Stimulated activated CD8-positive, alpha-beta memory T cell treated with anti-CD3 and anti-CD28 coated beads, Interleukin-12 subunit alpha, Interleukin-12 subunit beta, amount 100 ng/mL, for 1 hour (primary cell): ENCODE results near the gene POGLUT3.
A peak's percentile ranks its signal among the peaks of the same experiment; 100 is the strongest.

Source experiments
- DNase-seq: peaks from one replicate; pipeline ENCODE4 v3.0.0-alpha.2; 2020; ENCODE audit warnings: low read depth

POGLUT3 gene

GRCh38 chr11:108500169-108500568, 2.0 kb upstream of the POGLUT3 start:
- no peak for DNase-seq

GRCh38 chr11:108498816-108499408, 728 bp upstream of the POGLUT3 start:
- no peak for DNase-seq

DNA sequence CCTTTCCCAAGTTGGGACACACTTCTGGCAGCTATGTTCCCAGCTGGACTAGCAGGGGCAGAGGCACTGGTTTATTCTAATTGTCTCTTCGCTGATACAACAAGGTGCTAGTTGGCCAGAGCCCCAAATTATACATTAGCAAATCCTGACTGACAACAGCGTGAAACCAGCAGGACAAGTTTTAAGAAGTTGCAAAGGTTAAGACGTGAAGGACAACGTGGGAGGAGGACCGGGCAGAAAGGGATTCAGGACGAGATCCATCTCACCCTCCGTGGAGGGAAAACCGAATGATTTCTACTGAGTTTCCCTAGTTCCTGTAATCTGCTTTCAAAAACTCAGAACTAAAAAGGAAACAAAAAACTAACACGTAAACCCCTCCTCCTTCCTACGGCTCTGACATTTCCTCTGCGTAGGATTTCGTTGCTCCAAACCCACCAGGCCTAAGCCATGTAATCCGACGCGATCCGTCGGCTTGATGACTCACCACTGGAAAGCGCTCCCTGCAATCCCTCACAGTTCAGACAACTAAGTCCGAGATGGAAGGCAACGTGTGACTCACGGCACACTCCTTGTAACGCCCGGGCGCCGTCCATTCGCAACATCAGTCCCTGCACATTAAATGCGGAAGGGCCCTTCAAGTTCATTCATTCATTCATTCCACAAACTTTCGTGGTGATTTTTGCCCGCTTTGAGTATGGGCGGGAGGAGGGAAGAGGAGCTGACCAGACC, 703 bp downstream of the POGLUT3 start:
- DNase-seq: peak; percentile 42

DNA sequence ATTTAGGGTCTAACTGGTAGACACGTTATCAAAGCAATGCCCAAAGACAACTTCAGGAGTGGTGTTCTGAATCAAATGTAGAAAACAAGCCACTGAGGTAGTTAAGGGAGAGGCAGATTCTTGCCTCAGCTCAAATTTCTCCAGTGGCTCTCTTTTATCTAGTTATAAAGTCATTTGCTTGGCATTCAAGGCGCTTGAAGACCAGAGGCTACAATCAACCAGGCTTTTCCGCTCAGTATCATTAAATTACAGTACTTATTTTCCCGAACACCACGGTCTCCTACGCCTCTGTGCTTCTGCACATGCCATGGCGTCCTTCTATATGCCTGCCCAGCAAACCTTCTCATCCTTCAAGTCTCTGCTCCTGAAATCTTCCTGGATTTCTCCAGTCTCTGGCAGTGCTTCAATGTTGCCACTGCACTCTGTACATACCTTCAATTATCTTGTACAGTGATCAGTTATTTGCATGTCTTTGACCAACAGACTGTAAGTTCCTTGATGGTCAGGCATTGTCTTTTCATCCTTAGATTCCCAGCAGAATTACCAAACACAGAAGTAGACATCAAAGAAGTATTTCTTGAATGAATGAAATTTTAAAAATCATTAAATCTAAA, 1.4 kb downstream of the POGLUT3 start:
- DNase-seq: no peak

DNA sequence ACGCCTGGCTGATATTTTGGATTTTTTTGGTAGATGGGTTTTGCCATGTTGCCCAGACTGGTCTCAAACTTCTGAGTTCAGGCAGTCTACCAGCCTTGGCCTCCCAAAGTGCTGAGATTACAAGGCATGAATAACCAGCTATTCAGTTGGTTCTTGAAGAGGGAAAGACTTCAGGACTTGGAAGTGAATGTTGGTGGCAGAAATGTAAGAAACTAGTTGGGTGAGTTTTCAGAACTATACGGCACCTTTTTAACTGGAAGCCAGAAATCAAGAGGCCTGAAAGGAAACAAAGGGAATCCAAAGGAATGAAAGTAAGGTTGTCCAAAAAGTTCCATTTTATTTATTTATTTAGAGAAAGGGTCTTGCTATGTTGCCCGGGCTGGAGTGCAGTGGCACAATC, 2.9 kb downstream of the POGLUT3 start:
- DNase-seq: no peak

GRCh38 chr11:108494182-108494581, 4.0 kb downstream of the POGLUT3 start:
- no peak for DNase-seq

DNA sequence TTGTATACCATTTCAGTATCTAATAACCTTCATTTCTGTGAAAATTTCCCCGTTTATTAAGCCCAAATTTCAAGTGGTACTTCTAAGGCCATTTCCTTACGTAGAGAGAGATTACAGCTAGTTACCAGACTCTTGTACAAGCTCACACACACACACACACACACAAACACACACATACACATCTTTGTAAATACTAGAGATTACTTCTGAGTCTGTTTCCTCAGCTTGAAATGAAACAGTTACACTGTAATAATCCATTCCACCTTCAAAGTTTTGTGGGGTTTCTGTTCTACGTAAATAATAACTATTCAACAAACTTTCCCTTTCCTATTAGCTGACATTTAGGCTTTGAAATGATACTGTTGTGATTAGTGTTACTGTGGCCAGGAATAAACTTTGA, 6.2 kb downstream of the POGLUT3 start:
- no peak for DNase-seq

- DNase-seq: no peak
Measured at GRCh38 chr11:108486828-108487227, 11.4 kb downstream of the POGLUT3 start.

GRCh38 chr11:108486331-108486730, 11.9 kb downstream of the POGLUT3 start:
- DNase-seq: no peak

DNA sequence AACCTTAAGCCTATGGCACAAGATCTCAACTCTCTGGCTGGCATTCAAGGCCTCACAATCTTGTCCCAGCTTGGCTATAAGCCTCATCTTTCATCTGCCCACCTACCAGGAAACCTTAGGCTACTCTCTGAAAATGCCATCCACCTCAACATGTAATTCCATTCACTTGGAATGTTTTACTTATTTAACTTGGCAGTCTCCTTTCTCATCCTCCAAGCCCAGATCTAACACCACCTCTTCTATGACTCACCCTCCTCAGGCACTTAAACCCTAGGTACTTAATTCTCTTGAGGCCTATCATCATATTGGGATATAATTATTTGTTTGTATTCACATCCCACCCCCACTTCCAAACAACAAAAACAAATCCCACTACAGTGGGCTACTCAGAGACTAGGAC, 15.0 kb downstream of the POGLUT3 start:
- no peak for DNase-seq

- DNase-seq: no peak
Measured at GRCh38 chr11:108474664-108475463, 23.3 kb downstream of the POGLUT3 start.

- no peak for DNase-seq
Measured at GRCh38 chr11:108472681-108473080, 25.5 kb downstream of the POGLUT3 start.

DNA sequence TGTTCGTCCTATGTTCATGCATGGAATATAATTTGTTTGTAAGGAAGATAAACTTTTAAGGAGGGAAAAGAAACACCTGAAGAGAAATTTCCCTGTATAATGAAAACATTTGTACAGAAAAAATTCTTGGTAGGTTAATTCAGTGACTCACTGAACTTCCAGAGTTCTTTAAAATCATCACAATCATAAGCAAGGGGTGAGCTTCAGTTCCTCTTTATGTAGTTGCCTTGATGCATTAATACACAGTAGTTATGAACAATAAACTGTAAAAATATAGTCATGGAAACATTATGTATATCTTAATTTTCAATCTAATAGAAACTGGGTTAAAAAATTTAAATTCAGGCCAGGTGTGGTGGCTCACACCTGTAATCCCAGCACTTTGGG, 29.7 kb downstream of the POGLUT3 start:
- no peak for DNase-seq

DNA sequence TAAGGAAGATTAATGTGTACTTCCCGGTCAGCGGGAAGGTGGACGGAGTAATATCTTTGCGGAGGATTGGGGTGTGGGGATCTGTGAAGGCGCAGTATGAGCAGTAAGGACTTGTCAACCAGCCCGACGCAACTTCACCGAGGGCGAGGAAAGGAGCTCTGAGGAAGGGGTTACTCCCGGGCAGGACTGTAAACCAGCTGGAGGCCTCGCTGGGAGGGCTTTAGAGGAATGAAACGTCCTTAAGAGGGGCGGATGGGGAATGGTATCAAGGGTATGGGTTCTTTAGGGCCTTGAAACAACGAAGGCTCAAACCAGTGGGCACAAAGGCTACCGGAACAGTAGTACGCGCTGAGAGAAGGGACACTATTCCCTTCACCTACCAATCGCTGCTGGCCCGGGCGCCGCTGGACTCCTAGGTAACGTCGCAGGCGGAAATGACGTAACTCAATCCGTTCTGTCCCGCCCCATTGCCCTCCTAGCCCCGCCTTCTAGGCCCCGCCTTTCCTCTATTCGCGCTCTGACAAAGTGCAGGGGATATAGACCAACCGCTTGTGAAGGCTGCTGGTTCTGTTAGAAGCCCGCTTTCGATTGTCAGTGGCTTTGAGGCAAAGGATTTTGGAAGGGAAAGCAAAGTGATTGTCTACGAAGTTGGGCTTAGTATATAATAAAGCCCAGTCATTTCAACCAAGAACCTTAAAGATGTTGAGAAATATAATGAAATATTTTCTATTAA, 30.9 kb downstream of the POGLUT3 start, which contains the start of gene C11orf65:
Gene C11orf65 (minus strand): TSS at position 439 of the 733 bp plus-strand sequence. CDS start 5,970 bp downstream, outside the sequence.
- DNase-seq: peak; percentile 93

DNA sequence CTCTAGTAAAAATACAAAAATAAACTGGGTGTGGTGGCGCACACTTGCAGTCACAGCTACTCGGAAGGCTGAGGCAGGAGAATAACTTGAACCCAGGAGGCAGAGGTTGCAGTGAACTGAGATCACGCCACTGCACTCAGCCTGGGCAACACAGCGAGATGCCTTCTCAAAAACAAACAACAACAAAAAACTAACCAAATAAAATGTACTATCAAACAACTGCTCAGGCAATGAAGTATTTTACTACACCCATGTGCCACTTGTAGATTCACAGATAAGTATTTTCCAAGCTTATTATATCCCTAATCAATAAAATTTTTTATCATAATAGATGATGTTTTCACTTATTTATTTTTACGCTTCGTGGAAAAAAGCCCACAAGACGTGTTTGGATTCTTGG, 31.8 kb downstream of the POGLUT3 start:
- DNase-seq: no peak

DNA sequence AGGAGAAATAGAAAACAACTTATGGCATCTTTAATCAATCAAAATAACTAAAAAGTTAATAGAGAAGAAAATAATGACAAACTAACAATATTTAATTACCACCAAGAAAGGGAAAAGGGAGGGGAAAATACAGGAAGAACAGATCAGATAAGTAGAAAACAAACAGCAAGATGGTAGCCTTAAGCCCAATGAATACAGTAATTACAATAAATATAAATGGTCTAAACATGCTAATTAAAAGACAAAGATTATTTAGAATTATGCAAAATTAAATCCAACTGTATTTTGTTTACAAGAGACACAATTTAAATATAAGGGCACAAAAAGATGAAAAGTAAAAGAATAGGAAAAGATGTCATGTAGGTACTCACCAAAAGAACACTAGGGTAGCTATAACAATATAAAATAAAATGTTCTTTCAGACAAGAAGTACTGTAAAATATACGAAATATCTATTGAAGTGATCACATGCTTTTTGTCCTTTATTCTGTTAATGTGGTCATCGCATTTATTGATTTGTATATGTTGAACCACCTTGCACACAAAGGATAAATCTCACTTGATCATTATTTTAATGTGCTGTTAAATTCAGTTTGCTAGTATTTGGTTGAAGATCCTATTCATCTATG, 44.9 kb downstream of the POGLUT3 start:
- no peak for DNase-seq
